IPS DF 4.7 (cell line): ENCODE measurements around the gene MPV17L2.

ENCODE experiments used
- DNase-seq: peaks from one replicate; pipeline ENCODE4 v3.0.0-alpha.2; 2013; ENCODE audit warnings: low spot score; ENCODE audit errors: extremely low read depth

The MPV17L2 gene

DNA sequence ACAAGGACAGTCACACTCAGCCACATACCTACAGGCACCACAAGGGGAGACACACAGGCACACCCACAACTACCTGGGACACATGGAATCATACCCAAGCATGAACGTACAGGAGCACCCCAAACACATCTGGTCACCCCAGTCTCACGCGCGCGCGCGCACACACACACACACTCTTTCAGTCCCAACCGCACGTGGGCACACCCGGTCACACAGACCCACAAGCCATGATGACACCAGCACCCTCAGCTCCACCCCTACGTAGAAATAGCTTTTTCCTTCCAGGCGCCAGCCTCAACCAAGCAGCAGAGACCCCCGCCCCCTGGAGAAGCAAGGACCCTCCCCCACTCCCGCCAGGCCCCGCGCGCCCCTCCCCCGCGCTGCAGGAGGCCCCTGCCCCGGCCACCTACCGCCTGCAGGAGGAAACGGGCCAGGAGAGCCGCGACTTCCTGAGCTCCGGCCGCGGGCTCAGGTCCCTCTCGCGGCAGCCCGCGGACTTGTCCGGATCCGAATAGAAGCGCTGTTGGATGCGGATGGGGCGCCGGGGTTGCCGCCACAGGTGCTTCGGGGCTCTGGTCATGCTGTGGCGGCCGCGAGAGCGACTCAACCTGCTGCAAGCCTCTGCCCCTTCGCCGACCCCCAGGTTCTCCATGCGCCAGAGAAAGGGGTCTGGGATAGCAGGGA is 39.7 kb downstream of the MPV17L2 start:
- no peak for DNase-seq

DNA sequence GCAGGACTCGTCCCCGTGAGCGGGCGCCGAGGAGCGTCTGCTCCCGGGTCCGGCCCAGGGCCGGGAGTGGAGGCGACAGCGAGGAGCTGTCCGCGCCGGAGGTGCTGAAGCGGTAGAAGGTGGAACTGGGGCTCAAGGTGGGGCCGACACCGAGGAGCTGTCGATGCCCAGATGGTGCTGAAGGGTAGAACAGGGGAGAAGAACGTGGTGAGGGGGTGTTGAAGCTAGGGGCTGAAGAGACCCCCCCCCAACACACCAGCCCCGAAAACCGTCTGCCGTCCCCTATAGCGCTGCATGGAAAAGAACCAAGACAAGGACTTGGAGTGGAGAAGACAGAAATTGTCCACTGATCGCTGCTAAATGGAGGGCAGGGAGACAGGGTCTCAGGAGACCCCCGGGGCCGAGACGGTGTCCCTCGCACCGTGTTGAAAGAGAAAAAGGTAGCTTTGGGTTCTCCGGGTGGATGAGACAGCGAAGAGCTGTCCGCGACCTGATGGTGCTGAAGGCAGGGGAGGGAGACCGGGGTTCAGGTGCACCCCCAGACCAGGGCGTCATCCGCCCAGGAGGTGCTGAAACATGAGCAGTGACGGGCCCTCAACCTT is 40.3 kb downstream of the MPV17L2 start:
- no peak for DNase-seq

DNA sequence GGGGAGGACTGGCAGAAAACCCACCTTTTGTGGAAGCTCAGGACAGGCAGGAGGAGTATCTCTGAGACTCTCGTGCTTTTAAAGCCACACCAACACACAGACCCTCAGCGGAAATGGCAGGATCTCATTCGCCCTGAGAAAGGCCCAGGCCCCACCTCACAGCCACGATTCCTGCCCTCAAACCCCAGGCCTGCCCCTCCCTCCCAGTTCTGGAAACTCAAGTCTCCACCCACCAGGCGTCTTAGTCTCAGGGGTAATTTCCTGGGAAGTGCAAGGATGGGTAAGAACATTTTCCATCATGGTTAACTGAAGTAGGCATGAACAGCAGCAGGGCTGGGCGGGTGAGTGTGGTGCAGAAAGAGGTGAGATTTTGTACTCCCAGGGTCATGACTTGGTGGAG is 41.2 kb downstream of the MPV17L2 start:
- DNase-seq = no peak

DNA sequence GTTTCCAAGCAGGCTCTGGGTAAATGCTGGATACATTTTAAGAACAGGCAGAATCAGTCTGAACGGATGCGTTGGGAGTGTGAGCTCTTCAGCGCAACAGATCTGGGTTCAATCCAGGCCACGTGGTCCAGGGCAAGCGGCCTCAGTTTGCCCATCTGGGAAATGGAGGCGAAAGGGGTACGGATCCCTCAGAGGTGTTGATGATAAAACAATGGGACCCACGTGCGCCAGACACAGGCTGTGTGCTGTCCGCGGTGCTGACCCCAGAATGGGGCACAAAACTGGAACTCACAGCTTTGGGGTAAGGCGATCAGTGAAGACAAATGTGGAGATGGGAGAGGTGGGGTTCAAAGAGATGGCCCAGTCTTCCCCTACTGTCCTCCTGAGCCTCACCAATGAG is 46.3 kb downstream of the MPV17L2 start:
- no peak for DNase-seq

DNA sequence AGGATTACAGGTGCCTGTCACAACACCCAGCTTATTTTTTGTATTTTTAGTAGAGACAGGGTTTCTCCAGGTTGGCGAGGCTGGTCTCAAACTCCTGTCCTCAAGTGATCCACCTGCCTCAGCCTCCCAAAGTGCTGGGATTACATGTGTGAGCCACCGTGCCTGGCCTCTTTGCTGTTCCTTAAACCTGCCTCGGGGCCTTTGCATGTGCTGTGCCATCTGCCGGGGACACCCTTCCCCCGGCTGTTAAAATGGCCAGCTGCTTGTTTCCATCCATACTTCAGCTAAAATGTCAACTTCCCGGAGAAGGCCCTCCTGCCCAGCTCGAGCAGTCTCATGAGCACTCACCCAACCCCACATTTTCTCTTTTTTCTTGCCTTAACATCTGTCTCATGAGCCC is 52.3 kb downstream of the MPV17L2 start:
- no peak for DNase-seq
